ENCODE measurements around the gene GNG8.

The GNG8 gene

DNA sequence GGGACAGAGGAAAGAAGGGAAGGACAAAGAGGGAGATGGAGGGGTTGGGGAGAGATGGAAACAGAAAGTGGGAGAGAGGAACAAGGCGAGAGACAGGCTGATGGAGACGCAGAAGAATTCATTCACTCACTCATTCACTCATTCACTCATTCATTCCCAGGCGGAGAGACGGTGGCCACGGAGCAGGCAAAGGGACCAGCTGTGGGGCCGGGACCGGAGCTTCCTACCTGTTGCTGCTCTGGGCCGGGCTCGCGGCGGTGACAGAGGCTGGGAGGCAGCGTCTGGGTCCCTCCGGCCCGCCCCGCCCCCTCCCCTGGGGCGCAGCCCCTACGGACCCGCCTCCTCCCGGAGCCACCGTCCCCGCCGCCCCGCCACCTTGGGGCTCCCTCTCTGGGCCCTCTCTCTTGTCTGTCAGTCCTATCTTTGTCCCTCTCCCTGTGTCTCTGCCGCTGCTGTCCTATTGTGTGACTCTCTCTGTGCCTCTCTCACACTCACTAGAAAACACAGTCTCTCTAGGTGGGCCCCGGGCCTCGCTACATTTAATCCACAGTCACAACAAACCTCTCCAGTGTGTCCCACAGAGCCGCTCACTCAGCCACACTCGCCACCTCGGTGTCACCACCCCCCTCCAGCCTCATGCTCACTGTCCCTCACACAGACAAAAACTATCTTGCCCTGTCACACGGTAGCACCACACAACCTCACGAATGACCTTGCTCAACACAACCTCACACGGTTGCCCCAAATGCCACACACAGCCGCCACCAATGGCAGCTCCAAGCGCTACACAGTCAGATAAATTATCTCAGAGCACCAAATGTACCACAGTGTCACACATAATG lies at the start of gene GNG8:
Gene GNG8, minus strand, starts transcription at position 283 of the 842 bp plus-strand sequence. CDS start 1,520 bp downstream, outside the sequence.
- Histone ChIP-seq H3K27ac (no peak within 1 kb of the TSS), H3K4me3 (ENCODE audit: low read depth in 1 of 2, low read length in 1 of 2) (no peak within 1 kb of the TSS), H3K36me3 (no peaks in the 10 kb centered on the region), H3K27me3 (peaks cover 99% of the 10 kb centered on the region), H3K9me3 (no peaks in the 10 kb centered on the region), H3K4me1 (ENCODE audit: control insufficient read depth in 1 of 2, insufficient read depth in 1 of 2, low read depth in 1 of 2, low read length in 1 of 2) (peaks cover 26 to 31% of the 10 kb centered on the region in 2 experiments)
- TF ChIP-seq, protein P1, sequence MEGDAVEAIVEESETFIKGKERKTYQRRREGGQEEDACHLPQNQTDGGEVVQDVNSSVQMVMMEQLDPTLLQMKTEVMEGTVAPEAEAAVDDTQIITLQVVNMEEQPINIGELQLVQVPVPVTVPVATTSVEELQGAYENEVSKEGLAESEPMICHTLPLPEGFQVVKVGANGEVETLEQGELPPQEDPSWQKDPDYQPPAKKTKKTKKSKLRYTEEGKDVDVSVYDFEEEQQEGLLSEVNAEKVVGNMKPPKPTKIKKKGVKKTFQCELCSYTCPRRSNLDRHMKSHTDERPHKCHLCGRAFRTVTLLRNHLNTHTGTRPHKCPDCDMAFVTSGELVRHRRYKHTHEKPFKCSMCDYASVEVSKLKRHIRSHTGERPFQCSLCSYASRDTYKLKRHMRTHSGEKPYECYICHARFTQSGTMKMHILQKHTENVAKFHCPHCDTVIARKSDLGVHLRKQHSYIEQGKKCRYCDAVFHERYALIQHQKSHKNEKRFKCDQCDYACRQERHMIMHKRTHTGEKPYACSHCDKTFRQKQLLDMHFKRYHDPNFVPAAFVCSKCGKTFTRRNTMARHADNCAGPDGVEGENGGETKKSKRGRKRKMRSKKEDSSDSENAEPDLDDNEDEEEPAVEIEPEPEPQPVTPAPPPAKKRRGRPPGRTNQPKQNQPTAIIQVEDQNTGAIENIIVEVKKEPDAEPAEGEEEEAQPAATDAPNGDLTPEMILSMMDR (IDR thresholded peaks at IDR 0.05): no peak

DNA sequence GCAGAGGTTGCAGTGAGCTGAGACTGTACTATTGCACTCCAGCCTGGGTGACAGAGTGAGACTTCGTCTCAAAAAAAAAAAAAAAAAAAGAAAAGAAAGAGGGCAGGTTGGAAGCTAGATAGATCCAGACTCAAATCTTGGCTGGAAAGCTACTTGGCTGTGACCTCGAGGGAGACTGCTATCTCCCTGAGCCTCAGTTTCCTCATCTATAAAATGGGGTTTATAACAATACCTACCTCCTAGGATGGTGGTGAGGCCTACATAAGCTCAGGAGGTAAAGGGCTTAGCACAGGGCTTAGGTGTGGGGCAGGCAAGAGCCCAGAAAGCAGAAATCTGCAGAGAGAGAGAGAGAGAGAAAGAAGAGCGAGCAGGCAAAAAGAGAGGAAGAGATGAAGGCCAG lies 49.2 kb upstream of the GNG8 start:
- TF ChIP-seq, protein P1 (IDR thresholded peaks at IDR 0.05): no peak
- H3K27me3 ChIP-seq: no peaks in the 10 kb centered on the region
- H3K9me3 ChIP-seq: no peaks in the 10 kb centered on the region
- no peaks in the 10 kb centered on the region for H3K4me1 ChIP-seq (ENCODE audit: control insufficient read depth in 1 of 2, insufficient read depth in 1 of 2, low read depth in 1 of 2, low read length in 1 of 2)
- H3K27ac ChIP-seq: no peak overlapping the region
- no peak overlapping the region for H3K4me3 ChIP-seq (ENCODE audit: low read depth in 1 of 2, low read length in 1 of 2)
- peaks cover 100% of the 10 kb centered on the region for H3K36me3 ChIP-seq

DNA sequence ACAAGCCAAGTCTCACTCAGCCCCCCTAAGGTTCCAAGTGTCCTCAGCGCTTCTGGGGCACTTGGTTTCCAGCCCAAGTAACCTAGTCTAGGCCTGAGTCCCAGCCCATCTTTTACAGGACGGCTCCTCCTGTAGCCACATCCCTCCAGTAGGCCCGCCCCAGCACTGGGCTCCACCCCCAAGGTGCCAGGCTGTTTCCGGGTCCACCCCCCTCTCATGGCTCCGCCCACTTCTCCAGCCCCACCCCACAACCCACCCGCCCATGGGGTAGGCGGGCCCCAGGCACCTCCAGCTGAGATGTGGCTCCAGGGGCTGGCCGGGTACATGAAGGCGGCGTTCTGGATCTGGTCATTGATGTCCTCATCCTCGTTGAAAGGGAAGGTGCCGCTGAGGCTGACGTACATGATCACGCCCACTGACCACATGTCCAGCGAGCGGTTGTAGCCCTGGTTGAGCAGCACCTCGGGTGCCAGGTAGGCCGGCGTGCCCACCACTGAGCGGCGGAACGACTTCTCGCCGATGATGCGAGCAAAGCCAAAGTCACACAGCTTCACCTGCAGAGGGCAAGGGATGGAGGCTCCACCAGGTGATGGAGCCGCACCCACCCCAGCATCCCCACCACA lies 42.2 kb upstream of the GNG8 start:
- TF ChIP-seq, protein P1 (IDR thresholded peaks at IDR 0.05): no peak

DNA sequence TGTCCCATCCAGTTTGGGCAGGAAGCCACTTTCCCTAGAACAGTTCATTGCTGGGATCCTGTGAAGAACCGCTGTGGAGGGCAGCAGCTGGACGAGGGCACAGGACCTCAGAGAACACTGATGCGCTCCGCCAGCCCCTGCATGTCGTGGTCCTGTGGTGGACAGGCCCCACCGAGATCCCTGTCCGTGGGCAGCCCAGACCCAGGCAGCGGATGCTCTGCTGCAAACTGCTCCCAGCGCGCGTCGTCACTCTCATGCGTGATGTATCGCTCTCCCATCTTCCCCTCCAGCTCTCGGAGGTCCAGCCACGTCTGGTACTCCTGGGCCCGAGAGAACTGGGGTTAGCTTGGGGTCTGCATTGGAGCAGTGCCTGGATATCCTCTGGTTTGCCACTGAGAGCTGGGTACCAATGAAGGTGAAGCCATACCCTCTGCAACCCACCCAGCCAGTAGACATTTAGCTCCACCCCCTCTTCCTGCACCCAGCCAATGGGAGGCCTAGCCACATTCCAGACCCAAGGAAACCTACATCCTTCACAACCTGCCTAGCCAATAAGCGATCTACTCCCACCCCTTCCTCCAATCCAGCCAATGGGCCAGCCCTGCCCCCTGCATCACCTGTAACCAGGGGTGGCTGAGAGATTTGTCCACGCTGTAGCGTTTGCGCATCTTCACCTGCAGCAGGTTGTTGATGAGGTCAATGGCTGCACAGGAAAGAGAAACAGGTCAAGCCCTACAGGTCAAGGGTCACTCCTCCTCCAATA lies 38.6 kb upstream of the GNG8 start:
- Histone ChIP-seq H3K4me3 (ENCODE audit: low read depth in 1 of 2, low read length in 1 of 2) (no peak overlapping the region), H3K27ac (no peak overlapping the region), H3K4me1 (ENCODE audit: control insufficient read depth in 1 of 2, insufficient read depth in 1 of 2, low read depth in 1 of 2, low read length in 1 of 2) (no peaks in the 10 kb centered on the region), H3K27me3 (no peaks in the 10 kb centered on the region), H3K9me3 (no peaks in the 10 kb centered on the region), H3K36me3 (peaks cover 77% of the 10 kb centered on the region)
- TF ChIP-seq, protein P1 (IDR thresholded peaks at IDR 0.05): no peak

More for the DNA sequence above, 42.2 kb upstream of the GNG8 start:
- H3K9me3 ChIP-seq: no peaks in the 10 kb centered on the region
- no peak overlapping the region for H3K4me3 ChIP-seq (ENCODE audit: low read depth in 1 of 2, low read length in 1 of 2)
- no peaks in the 10 kb centered on the region for H3K4me1 ChIP-seq (ENCODE audit: control insufficient read depth in 1 of 2, insufficient read depth in 1 of 2, low read depth in 1 of 2, low read length in 1 of 2)
- no peaks in the 10 kb centered on the region for H3K27me3 ChIP-seq
- H3K36me3 ChIP-seq: peaks cover 100% of the 10 kb centered on the region
- no peak overlapping the region for H3K27ac ChIP-seq

DNA sequence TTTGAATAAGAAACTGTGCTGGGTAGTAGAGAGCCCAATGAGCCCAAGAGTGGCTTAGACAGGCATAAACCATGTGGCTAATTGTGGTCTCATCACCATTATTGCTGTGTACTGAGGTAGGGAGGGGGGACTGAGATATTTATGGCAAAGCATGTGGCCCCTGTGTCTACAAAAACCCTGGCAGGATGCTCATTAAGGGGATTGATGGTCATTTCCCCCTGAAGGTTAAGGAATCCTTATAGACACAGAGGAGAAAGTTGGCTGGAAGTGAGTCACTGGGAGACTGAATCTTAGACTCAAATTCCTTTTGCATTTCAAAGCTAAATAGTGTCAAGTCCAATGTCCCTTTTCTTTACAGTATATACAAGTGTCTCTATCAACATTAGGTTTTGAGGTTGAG lies 34.8 kb upstream of the GNG8 start:
- no peaks in the 10 kb centered on the region for H3K9me3 ChIP-seq
- H3K27me3 ChIP-seq: no peaks in the 10 kb centered on the region
- no peaks in the 10 kb centered on the region for H3K4me1 ChIP-seq (ENCODE audit: control insufficient read depth in 1 of 2, insufficient read depth in 1 of 2, low read depth in 1 of 2, low read length in 1 of 2)
- no peak overlapping the region for H3K27ac ChIP-seq
- TF ChIP-seq, protein P1 (IDR thresholded peaks at IDR 0.05): no peak
- H3K36me3 ChIP-seq: peaks cover 39% of the 10 kb centered on the region
- H3K4me3 ChIP-seq (ENCODE audit: low read depth in 1 of 2, low read length in 1 of 2): no peak overlapping the region
